GOT3 (cell line): ENCODE measurements around the gene ELAVL3.
A peak's percentile ranks its signal among the peaks of the same experiment; 100 is the strongest.
"Not testable (repeated sequence)": the region's sequence is repeated elsewhere in the genome, so short reads cannot be mapped to it uniquely, and the experiment has no call there.

ENCODE experiments used
- DNase-seq: peaks from one replicate; lab custom pipeline; 2025; ENCODE audit warnings: mixed read lengths; lab: John Stamatoyannopoulos, UW

Gene ELAVL3

GRCh38 chr19:11486661-11487503, 6.0 kb upstream of the ELAVL3 start:
- DNase-seq: no peak

- DNase-seq: no peak
These were observed 4.5 kb upstream of the ELAVL3 start for GRCh38 chr19:11485245-11485837.

- DNase-seq: no peak
These were observed 2.7 kb upstream of the ELAVL3 start for GRCh38 chr19:11483366-11484111.

- peak; percentile 46 for DNase-seq
These were observed 1.7 kb upstream of the ELAVL3 start for GRCh38 chr19:11482384-11483050.

GRCh38 chr19:11481534-11482383, 913 bp upstream of the ELAVL3 start:
- peak; percentile 36 for DNase-seq

GRCh38 chr19:11479898-11480714, 740 bp downstream of the ELAVL3 start:
- no peak for DNase-seq

- DNase-seq: no peak
These were observed 1.6 kb downstream of the ELAVL3 start for GRCh38 chr19:11479090-11479897.

GRCh38 chr19:11478167-11479089, 2.4 kb downstream of the ELAVL3 start:
- DNase-seq: no peak

- DNase-seq: no peak
These were observed 5.0 kb downstream of the ELAVL3 start for GRCh38 chr19:11475861-11476260.

GRCh38 chr19:11475343-11475742, 5.5 kb downstream of the ELAVL3 start:
- not testable (repeated sequence) for DNase-seq

GRCh38 chr19:11473725-11474124, 7.1 kb downstream of the ELAVL3 start:
- DNase-seq: no peak

GRCh38 chr19:11468266-11468845, 12.5 kb downstream of the ELAVL3 start:
- DNase-seq: not testable (repeated sequence)

GRCh38 chr19:11465600-11465999, 15.2 kb downstream of the ELAVL3 start:
- DNase-seq: no peak

- no peak for DNase-seq
These were observed 16.2 kb downstream of the ELAVL3 start for GRCh38 chr19:11464333-11465265.

- DNase-seq: no peak
These were observed 17.5 kb downstream of the ELAVL3 start for GRCh38 chr19:11463391-11463790.

GRCh38 chr19:11461453-11461852, 19.4 kb downstream of the ELAVL3 start:
- no peak for DNase-seq

GRCh38 chr19:11460207-11460606, 20.6 kb downstream of the ELAVL3 start:
- DNase-seq: no peak
